Naive B cell (primary cell): ENCODE measurements around the gene SMAD6. TPM values are rescaled to one million over a fixed set of nuclear protein-coding genes. Genes with fewer than 3 reads are reported as not detected.

Experiments
- polyA plus RNA-seq, 6 donors: library from polyadenylated mRNA; unstranded; fragments of 300-500 nt; fragmentation: Illumina TruSeq; gene quantifications; one replicate each; pipeline ENCODE4 v1.2.3, GENCODE V29; 2021; ENCODE audit warnings: low read depth in 6 of 6

SMAD6 gene
- polyA plus RNA-seq, 6 donors from 2014 or later, result not detected

Other genes starting within 250 kb of the SMAD6 start
- gene SNAPC5, start 204.5 kb upstream of the SMAD6 start, polyA plus RNA-seq, result 10 to 100 TPM; 45.0 to 69.6 (median 53.4) TPM
- gene RPL4, start 197.4 kb upstream of the SMAD6 start, polyA plus RNA-seq, result 1,000 to 10,000 TPM in 2 of 6 donors, 100 to 1,000 TPM in 4; 642 to 1,068 (median 924) TPM
- gene ZWILCH, start 196.9 kb upstream of the SMAD6 start, polyA plus RNA-seq, result 10 to 100 TPM in 3 of 6 donors, 1 to 10 TPM in 3; 3.9 to 15.9 (median 10.1) TPM
- gene LCTL, start 136.2 kb upstream of the SMAD6 start, polyA plus RNA-seq, result under 1 TPM in 3 of 6 donors, not detected in 3; 0.09 to 0.31 (median 0.17) TPM